GM12892 (cell line): ENCODE results near the gene NEMF.

ENCODE experiments used
- POLR2A ChIP-seq: IDR thresholded peaks from 2 replicates; pipeline ENCODE4 v1.6.1; 2011; ENCODE audit warnings: low read depth, low read length, control low read depth
- POLR2AphosphoS5 ChIP-seq: IDR thresholded peaks from 2 replicates; pipeline ENCODE4 v1.6.1; 2011; ENCODE audit warnings: low read depth, low read length, control low read depth
- TAF1 ChIP-seq: IDR thresholded peaks from 2 replicates; pipeline ENCODE4 v1.6.1; 2011; ENCODE audit warnings: low read depth, mild to moderate bottlenecking, control low read depth, low read length, borderline replicate concordance

DNA sequence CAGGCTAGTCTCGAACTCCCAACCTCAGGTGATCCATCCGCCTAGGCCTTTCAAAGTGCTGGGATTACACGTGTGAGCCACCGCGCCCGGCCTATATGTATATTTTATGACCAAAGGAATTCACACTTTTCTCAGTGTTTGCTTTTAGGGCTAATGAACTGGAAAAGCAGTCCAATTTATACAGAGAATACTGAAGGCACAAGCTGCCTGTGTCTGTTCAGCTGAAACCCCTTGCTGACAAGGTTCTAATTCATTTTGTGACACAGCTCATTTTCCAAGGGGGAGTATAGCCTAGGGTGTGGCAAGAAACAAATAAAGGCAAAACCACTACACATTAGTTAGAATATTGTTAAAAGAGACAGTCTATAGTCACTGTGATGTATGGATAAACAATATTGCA, 18.3 kb upstream of the NEMF start:
- TF ChIP-seq POLR2A (no peak), TAF1 (no peak), POLR2AphosphoS5 (no peak)
